KMS-11 (cell line): Measurements from ENCODE around the gene DNAH17.

Source experiments
- H2AFZ ChIP-seq: fragments of 200-600 bp; sonication (generic); 2 replicates; pipeline ENCODE4 v1.6.1; 2016; ENCODE audit warnings: antibody characterized with exemption, mixed run types, low read depth
- H3K27ac ChIP-seq: fragments of 200-600 bp; sonication (generic); 2 replicates; pipeline ENCODE4 v1.6.1; 2016; ENCODE audit warnings: mild to moderate bottlenecking, mixed run types
- H3K27me3 ChIP-seq: fragments of 200-600 bp; sonication (generic); 2 replicates; pipeline ENCODE4 v1.6.1; 2017; ENCODE audit warnings: mild to moderate bottlenecking, low read depth, mixed run types, moderate library complexity; ENCODE audit not compliant: insufficient read depth
- H3K36me3 ChIP-seq: fragments of 200-600 bp; sonication (generic); 2 replicates; pipeline ENCODE4 v1.6.1; 2017; ENCODE audit warnings: mild to moderate bottlenecking, mixed run types; ENCODE audit not compliant: insufficient read depth
- H3K4me1 ChIP-seq: fragments of 200-600 bp; sonication (generic); 2 replicates; pipeline ENCODE4 v1.6.1; 2016; ENCODE audit warnings: mild to moderate bottlenecking, low read depth, mixed run types; ENCODE audit not compliant: poor library complexity, severe bottlenecking
- H3K4me2 ChIP-seq: fragments of 200-600 bp; sonication (generic); 2 replicates; pipeline ENCODE4 v1.7.0; 2016; ENCODE audit warnings: mild to moderate bottlenecking, mixed run types
- H3K4me3 ChIP-seq: fragments of 200-600 bp; sonication (generic); IDR thresholded peaks from 2 replicates; pipeline ENCODE4 v1.6.1; 2017; ENCODE audit warnings: low read depth, low read length, mixed read lengths; ENCODE audit not compliant: insufficient read depth
- H3K79me2 ChIP-seq: fragments of 200-600 bp; sonication (generic); 2 replicates; pipeline ENCODE4 v1.6.1; 2016; ENCODE audit warnings: low read depth, mixed run types; ENCODE audit not compliant: insufficient read depth
- H3K9ac ChIP-seq: fragments of 200-600 bp; sonication (generic); 2 replicates; pipeline ENCODE4 v1.6.1; 2016; ENCODE audit warnings: mild to moderate bottlenecking, mixed run types
- H4K20me1 ChIP-seq: fragments of 200-600 bp; sonication (generic); 2 replicates; pipeline ENCODE4 v1.6.1; 2016; ENCODE audit warnings: mild to moderate bottlenecking, mixed run types; ENCODE audit not compliant: insufficient read depth
- CTCF ChIP-seq: fragments of 200-600 bp; sonication (generic); conservative IDR thresholded peaks from 2 replicates; pipeline ENCODE4 v1.6.1; 2017; ENCODE audit warnings: low read depth, mild to moderate bottlenecking, antibody characterized with exemption, low read length, moderate library complexity, mixed read lengths

Gene DNAH17

GRCh38 chr17:78613416-78613815 is 36.2 kb upstream of the DNAH17 start:
- Histone ChIP-seq H3K27ac (no peak overlapping the region), H3K9ac (no peak overlapping the region), H3K4me2 (no peak overlapping the region)

GRCh38 chr17:78611607-78612006 is 34.4 kb upstream of the DNAH17 start:
- no peak overlapping the region for H3K4me2 ChIP-seq
- TF ChIP-seq CTCF = no peak
- no peaks in the 10 kb centered on the region for H3K4me1 ChIP-seq
- H3K36me3 ChIP-seq = no peaks in the 10 kb centered on the region
- H3K4me3 ChIP-seq = no peak overlapping the region
- no peak overlapping the region for H2AFZ ChIP-seq
- no peaks in the 10 kb centered on the region for H4K20me1 ChIP-seq
- peaks cover 58% of the 10 kb centered on the region; the same call in 1 of the 2 replicates for H3K27me3 ChIP-seq
- no peak overlapping the region for H3K27ac ChIP-seq
- H3K9ac ChIP-seq = no peak overlapping the region
- no peaks in the 10 kb centered on the region for H3K79me2 ChIP-seq

More at GRCh38 chr17:78613416-78613815, 36.2 kb upstream of the DNAH17 start:
- Histone ChIP-seq H3K36me3 (no peaks in the 10 kb centered on the region), H3K4me3 (no peak overlapping the region), H2AFZ (no peak overlapping the region), H3K27me3 (peaks cover 70% of the 10 kb centered on the region; the same call in 1 of the 2 replicates), H3K79me2 (no peaks in the 10 kb centered on the region), H4K20me1 (no peaks in the 10 kb centered on the region), H3K4me1 (no peaks in the 10 kb centered on the region)
- TF ChIP-seq CTCF = no peak

GRCh38 chr17:78610951-78611511 is 33.8 kb upstream of the DNAH17 start:
- Histone ChIP-seq H3K4me1 (no peaks in the 10 kb centered on the region), H3K27me3 (peaks cover 56% of the 10 kb centered on the region; the same call in 1 of the 2 replicates), H3K36me3 (no peaks in the 10 kb centered on the region), H3K4me2 (no peak overlapping the region), H3K9ac (no peak overlapping the region), H3K79me2 (no peaks in the 10 kb centered on the region), H3K27ac (no peak overlapping the region), H4K20me1 (no peaks in the 10 kb centered on the region), H3K4me3 (no peak overlapping the region), H2AFZ (no peak overlapping the region)
- no peak for TF ChIP-seq CTCF

- Histone ChIP-seq H2AFZ (no peak overlapping the region), H3K79me2 (no peaks in the 10 kb centered on the region), H3K4me1 (no peaks in the 10 kb centered on the region), H3K36me3 (no peaks in the 10 kb centered on the region), H3K27ac (no peak overlapping the region), H3K27me3 (peaks cover 58% of the 10 kb centered on the region; the same call in 1 of the 2 replicates), H3K4me2 (no peak overlapping the region), H4K20me1 (no peaks in the 10 kb centered on the region), H3K4me3 (no peak overlapping the region), H3K9ac (no peak overlapping the region)
- TF ChIP-seq CTCF = no peak
Observed at GRCh38 chr17:78609191-78609641, 32.0 kb upstream of the DNAH17 start.
